SK-N-SH (cell line): ENCODE measurements around the gene DOK6. TPM values are rescaled to one million over a fixed set of nuclear protein-coding genes. Genes with fewer than 3 reads are reported as not detected.

Experiments used
- CTCF ChIA-PET: fragments of 300-600, 350-600 bp; formaldehyde crosslinking; extraction: SDS; loops from one replicate; lab custom pipeline; 2021; lab: Yijun Ruan, JAX
- POLR2A ChIA-PET: fragments of 350-600 bp; sonication (Branson Sonifier 250); formaldehyde crosslinking; extraction: SDS; loops from one replicate; lab custom pipeline; 2020; ENCODE audit warnings: antibody characterized with exemption, inconsistent platforms; lab: Yijun Ruan, JAX
- DNase-seq: peaks from one replicate; pipeline ENCODE4 v3.0.0; 2012
- H2AFZ ChIP-seq: fragments of 200-600 bp; sonication (generic); 2 replicates; pipeline ENCODE4 v1.8.1; 2016; ENCODE audit warnings: antibody characterized with exemption, mild to moderate bottlenecking, low read depth
- H3F3A ChIP-seq: fragments of 200-600 bp; sonication (generic); replicated peaks from 2 replicates; pipeline ENCODE3; 2016; ENCODE audit warnings: antibody characterized with exemption, mild to moderate bottlenecking; ENCODE audit not compliant: insufficient read depth
- H3K27ac ChIP-seq, 2 experiments: fragments of 200-500 bp in 1 of 2; fragments of 200-600 bp in 1 of 2; sonication (Bioruptor generic) in 1 of 2; sonication (generic), shearing (Covaris generic) in 1 of 2; 2 replicates each; pipeline versions ENCODE4 v1.5.1 to v1.6.1; 2014 to 2016; ENCODE audit warnings: low read depth in 2 of 2, inconsistent platforms in 1 of 2, low read length in 1 of 2, mild to moderate bottlenecking in 1 of 2, mixed read lengths in 1 of 2
- H3K27me3 ChIP-seq: fragments of 200-600 bp; sonication (generic), shearing (Covaris generic); 2 replicates; pipeline ENCODE4 v1.6.1; 2016; ENCODE audit warnings: mixed run types; ENCODE audit not compliant: insufficient read depth
- H3K36me3 ChIP-seq, 2 experiments: fragments of 200-500 bp in 1 of 2; fragments of 200-600 bp in 1 of 2; sonication (Bioruptor generic) in 1 of 2; sonication (generic) in 1 of 2; replicated peaks in 1 of 2; 2 replicates each; pipeline versions ENCODE3 to v1.5.1; 2014 to 2016; ENCODE audit warnings: low read length in 1 of 2, mild to moderate bottlenecking in 1 of 2; ENCODE audit not compliant: insufficient read depth in 2 of 2, control insufficient read depth in 1 of 2
- H3K4me1 ChIP-seq, 2 experiments: fragments of 200-500 bp in 1 of 2; fragments of 200-600 bp in 1 of 2; sonication (Bioruptor generic) in 1 of 2; sonication (generic), shearing (Covaris generic) in 1 of 2; 2 replicates each; pipeline versions ENCODE4 v1.5.1 to v1.6.1; 2014 to 2016; ENCODE audit warnings: low read depth in 1 of 2, low read length in 1 of 2, mixed run types in 1 of 2; ENCODE audit not compliant: insufficient read depth in 2 of 2, control insufficient read depth in 1 of 2
- H3K4me2 ChIP-seq: fragments of 200-600 bp; sonication (generic), shearing (Covaris generic); 2 replicates; pipeline ENCODE4 v1.6.1; 2017; ENCODE audit warnings: mixed run types
- H3K4me3 ChIP-seq, 2 experiments: fragments of 200-500 bp in 1 of 2; fragments of 200-600 bp in 1 of 2; sonication (Bioruptor generic) in 1 of 2; sonication (generic), shearing (Covaris generic) in 1 of 2; 2 replicates each; pipeline versions ENCODE4 v1.5.1 to v1.8.1; 2014 to 2016; ENCODE audit warnings: low read depth in 2 of 2, inconsistent platforms in 1 of 2, low read length in 1 of 2, mild to moderate bottlenecking in 1 of 2, mixed read lengths in 1 of 2, moderate library complexity in 1 of 2
- H3K79me2 ChIP-seq: fragments of 200-600 bp; sonication (generic); 2 replicates; pipeline ENCODE4 v1.8.1; 2017; ENCODE audit warnings: mild to moderate bottlenecking; ENCODE audit not compliant: insufficient read depth
- H3K9ac ChIP-seq: fragments of 200-600 bp; sonication (generic); 2 replicates; pipeline ENCODE4 v1.6.1; 2017; ENCODE audit warnings: mixed run types
- H3K9me2 ChIP-seq: fragments of 200-600 bp; sonication (generic); 2 replicates; pipeline ENCODE4 v1.6.1; 2017; ENCODE audit warnings: mixed run types
- H3K9me3 ChIP-seq: fragments of 200-600 bp; sonication (generic); 2 replicates; pipeline ENCODE4 v1.6.1; 2017; ENCODE audit warnings: mixed run types, mild to moderate bottlenecking, moderate library complexity
- H4K20me1 ChIP-seq: fragments of 200-600 bp; sonication (generic); 2 replicates; pipeline ENCODE4 v1.6.1; 2017; ENCODE audit warnings: mild to moderate bottlenecking, mixed run types; ENCODE audit not compliant: insufficient read depth
- CHD2 ChIP-seq: fragments of 150-350 bp; IDR thresholded peaks from 2 replicates; pipeline ENCODE4 v1.6.1; 2018; ENCODE audit warnings: low read length; ENCODE audit not compliant: partially characterized antibody
- FOXM1 ChIP-seq: IDR thresholded peaks from 2 replicates; pipeline ENCODE4 v1.4.0; 2012; ENCODE audit warnings: low read depth, mild to moderate bottlenecking
- GATA2 ChIP-seq: sonication (generic); formaldehyde crosslinking; IDR thresholded peaks from 2 replicates; pipeline ENCODE4 v1.5.0; 2020; ENCODE audit warnings: mild to moderate bottlenecking, missing genetic modification reagents
- JUND ChIP-seq: IDR thresholded peaks from 2 replicates; pipeline ENCODE4 v1.4.0; 2012
- RAD21 ChIP-seq: IDR thresholded peaks from 2 replicates; pipeline ENCODE4 v1.6.1; 2012; ENCODE audit warnings: mild to moderate bottlenecking, low read length
- SMC3 ChIP-seq: IDR thresholded peaks from 2 replicates; pipeline ENCODE4 v1.6.1; 2012; ENCODE audit warnings: low read depth, low read length, improper control_type of control experiment
- YY1 ChIP-seq: IDR thresholded peaks from 2 replicates; pipeline ENCODE4 v1.4.0; 2012; ENCODE audit warnings: low read depth, mild to moderate bottlenecking
- WGBS: methylation state at CpG from one replicate; pipeline ENCODE4 v1.1.6; 2017; ENCODE audit warnings: low lambda C conversion rate; 5-methylcytosine and 5-hydroxymethylcytosine counted together
- polyA plus RNA-seq, 3 experiments: library from polyadenylated mRNA; depleted of rRNA; stranded (reverse); fragments of >200 nt; gene quantifications; 2 replicates each; pipeline ENCODE4 v1.2.3, GENCODE V29; 2012
- TF ChIP-seq, protein P1 (sequence below): fragments of 150-350 bp; IDR thresholded peaks from 2 replicates; pipeline ENCODE4 v1.6.1; 2016; ENCODE audit warnings: mild to moderate bottlenecking, low read depth, low read length
- TF ChIP-seq, protein P2 (sequence below): fragments of 200-600 bp; sonication (generic); IDR thresholded peaks from 2 replicates; pipeline ENCODE4 v1.6.1; 2017; ENCODE audit warnings: antibody characterized with exemption, mild to moderate bottlenecking, moderate library complexity

Gene DOK6
- polyA plus RNA-seq, 1 of the 3 experiments (the other 2 are of a cell fraction), result 3.9 TPM

DNA sequence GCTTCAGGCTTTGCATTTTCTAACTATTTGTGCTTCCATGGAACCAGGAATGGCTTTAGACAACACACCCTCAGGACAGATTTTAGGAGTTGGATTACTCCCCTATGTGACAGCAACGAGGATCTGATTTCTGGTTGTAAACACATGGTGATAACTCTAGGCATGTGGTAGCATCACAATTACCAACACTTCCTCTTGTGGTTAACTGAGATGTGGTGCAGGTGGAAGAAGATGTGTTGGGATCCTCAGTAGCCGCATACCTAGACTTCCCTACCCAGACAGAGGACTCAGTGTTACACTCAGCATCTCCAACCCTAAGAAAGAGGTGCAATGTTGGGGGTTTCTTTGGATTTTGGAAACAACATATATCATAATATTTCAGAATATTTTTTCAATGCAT is 234.8 kb downstream of the DOK6 start:
- ChIA-PET POLR2A (no interaction called here), CTCF (no interaction called here)
- TF ChIP-seq CHD2 (no peak), JUND (no peak)
- H3K27me3 ChIP-seq, result no peaks in the 10 kb centered on the region
- H3K4me1 ChIP-seq, result peaks cover 0 to 3% of the 10 kb centered on the region in 2 experiments; a peak in 1 of 4 replicates
- no peak overlapping the region for H2AFZ ChIP-seq
- H3K79me2 ChIP-seq, result no peaks in the 10 kb centered on the region
- H3K4me3 ChIP-seq, result no peak overlapping the region
- H3K4me2 ChIP-seq, result no peak overlapping the region
- no peak overlapping the region for H3K9ac ChIP-seq
- WGBS, result 91% methylated on average over 2 of the region's 2 CpGs
- H4K20me1 ChIP-seq, result no peaks in the 10 kb centered on the region
- no peak for DNase-seq
- no peaks in the 10 kb centered on the region for H3K36me3 ChIP-seq
- no peak overlapping the region for H3K27ac ChIP-seq
- H3F3A ChIP-seq, result no peaks in the 10 kb centered on the region
- H3K9me2 ChIP-seq, result no peaks in the 10 kb centered on the region
- H3K9me3 ChIP-seq, result no peaks in the 10 kb centered on the region

DNA sequence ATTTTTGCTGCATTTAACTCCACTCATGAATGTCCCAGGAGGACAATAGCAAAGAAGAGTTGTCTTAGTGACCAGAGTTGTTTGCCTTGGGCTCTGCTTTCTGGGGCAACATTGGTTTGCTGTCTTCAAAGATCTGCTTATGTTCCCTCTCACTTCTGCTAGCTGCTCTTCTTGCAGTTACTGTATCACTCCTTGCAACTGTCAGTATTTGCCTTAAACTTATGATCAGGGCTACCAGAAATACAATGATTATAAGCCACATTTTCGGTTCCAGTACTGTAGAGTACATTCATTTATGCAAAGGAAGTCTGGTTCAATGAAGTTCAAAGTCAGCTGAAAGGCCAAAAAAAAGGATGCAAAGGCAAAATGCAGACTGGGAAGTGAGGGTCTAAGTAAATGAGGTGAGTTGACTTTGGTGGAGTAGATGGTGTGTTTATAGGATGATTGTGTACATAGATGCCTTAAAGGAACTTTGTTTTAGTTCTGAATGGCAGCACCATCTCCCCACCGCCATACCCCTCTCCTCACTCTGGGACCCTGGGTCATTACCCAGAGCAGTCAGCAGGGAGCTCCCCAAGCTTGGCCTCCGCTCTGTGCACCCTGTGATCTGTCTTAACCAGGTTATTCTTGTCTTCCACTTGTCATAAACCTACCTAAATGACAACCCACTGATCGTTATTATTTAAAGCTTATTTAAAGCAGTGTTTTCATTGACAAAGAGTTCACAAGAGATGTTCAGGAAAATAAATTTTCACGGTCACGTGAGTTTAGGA is 236.0 kb downstream of the DOK6 start:
- H3K79me2 ChIP-seq, result no peaks in the 10 kb centered on the region
- H3K9me3 ChIP-seq, result no peaks in the 10 kb centered on the region
- H3K4me2 ChIP-seq, result no peak overlapping the region
- TF ChIP-seq GATA2 (no peak), YY1 (no peak), RAD21 (peak; percentile 47), SMC3 (peak; percentile 28), FOXM1 (no peak)
- TF ChIP-seq, protein P1, sequence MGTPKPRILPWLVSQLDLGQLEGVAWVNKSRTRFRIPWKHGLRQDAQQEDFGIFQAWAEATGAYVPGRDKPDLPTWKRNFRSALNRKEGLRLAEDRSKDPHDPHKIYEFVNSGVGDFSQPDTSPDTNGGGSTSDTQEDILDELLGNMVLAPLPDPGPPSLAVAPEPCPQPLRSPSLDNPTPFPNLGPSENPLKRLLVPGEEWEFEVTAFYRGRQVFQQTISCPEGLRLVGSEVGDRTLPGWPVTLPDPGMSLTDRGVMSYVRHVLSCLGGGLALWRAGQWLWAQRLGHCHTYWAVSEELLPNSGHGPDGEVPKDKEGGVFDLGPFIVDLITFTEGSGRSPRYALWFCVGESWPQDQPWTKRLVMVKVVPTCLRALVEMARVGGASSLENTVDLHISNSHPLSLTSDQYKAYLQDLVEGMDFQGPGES, result no peak
- TF ChIP-seq, protein P2, sequence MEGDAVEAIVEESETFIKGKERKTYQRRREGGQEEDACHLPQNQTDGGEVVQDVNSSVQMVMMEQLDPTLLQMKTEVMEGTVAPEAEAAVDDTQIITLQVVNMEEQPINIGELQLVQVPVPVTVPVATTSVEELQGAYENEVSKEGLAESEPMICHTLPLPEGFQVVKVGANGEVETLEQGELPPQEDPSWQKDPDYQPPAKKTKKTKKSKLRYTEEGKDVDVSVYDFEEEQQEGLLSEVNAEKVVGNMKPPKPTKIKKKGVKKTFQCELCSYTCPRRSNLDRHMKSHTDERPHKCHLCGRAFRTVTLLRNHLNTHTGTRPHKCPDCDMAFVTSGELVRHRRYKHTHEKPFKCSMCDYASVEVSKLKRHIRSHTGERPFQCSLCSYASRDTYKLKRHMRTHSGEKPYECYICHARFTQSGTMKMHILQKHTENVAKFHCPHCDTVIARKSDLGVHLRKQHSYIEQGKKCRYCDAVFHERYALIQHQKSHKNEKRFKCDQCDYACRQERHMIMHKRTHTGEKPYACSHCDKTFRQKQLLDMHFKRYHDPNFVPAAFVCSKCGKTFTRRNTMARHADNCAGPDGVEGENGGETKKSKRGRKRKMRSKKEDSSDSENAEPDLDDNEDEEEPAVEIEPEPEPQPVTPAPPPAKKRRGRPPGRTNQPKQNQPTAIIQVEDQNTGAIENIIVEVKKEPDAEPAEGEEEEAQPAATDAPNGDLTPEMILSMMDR, result peak; percentile 26; the same call in 1 of the 2 replicates
- H3K4me1 ChIP-seq, result no peaks in the 10 kb centered on the region; a peak in 1 of 4 replicates
- no peak for DNase-seq
- H2AFZ ChIP-seq, result no peak overlapping the region
- 83% methylated on average over 6 of the region's 6 CpGs for WGBS
- ChIA-PET CTCF (no interaction called here), POLR2A (no interaction called here)
- H3K27me3 ChIP-seq, result no peaks in the 10 kb centered on the region
- no peak overlapping the region for H3K27ac ChIP-seq
- H3K4me3 ChIP-seq, result no peak overlapping the region
- H3F3A ChIP-seq, result no peaks in the 10 kb centered on the region
- H3K36me3 ChIP-seq, result no peaks in the 10 kb centered on the region
- H4K20me1 ChIP-seq, result no peaks in the 10 kb centered on the region
- no peaks in the 10 kb centered on the region for H3K9me2 ChIP-seq
- H3K9ac ChIP-seq, result no peak overlapping the region
